Measurements from ENCODE around the gene OPALIN. TPM values are rescaled to one million over a fixed set of nuclear protein-coding genes. Genes with fewer than 3 reads are reported as not detected.

Gene OPALIN
- polyA plus RNA-seq, 1 of the 3 experiments (the other 2 are of a cell fraction): not detected

GRCh38 chr10:96387601-96388000 lies 28.8 kb upstream of the OPALIN start (continued):
- TF ChIP-seq SMC3 (IDR thresholded peaks at IDR 0.05; ENCODE audit: low read depth, low read length) (no peak), IRF3 (IDR thresholded peaks at IDR 0.05; ENCODE audit: low read depth, low read length) (no peak), MXI1 (IDR thresholded peaks at IDR 0.05; ENCODE audit: low read depth, low read length) (0 out of 2 replicates have a peak, but pooled peaks have one; percentile 47), EP300 (IDR thresholded peaks at IDR 0.05; ENCODE audit: borderline replicate concordance in 1 of 2, low read depth in 1 of 2, low read length in 1 of 2) (peak in 1 of 2 experiments; percentile 21; a peak in 1 of 4 replicates), USF2 (IDR thresholded peaks at IDR 0.05; ENCODE audit: borderline replicate concordance, low read depth, low read length) (no peak), ZBTB33 (IDR thresholded peaks at IDR 0.05; ENCODE audit: borderline replicate concordance, low read depth) (no peak), RCOR1 (IDR thresholded peaks at IDR 0.05; ENCODE audit: low read length) (peak; percentile 80), REST (IDR thresholded peaks at IDR 0.05; ENCODE audit: low read depth, low read length) (no peak), RFX5 (IDR thresholded peaks at IDR 0.05; ENCODE audit: low read length) (no peak), CHD2 (IDR thresholded peaks at IDR 0.05; ENCODE audit: low read length, partially characterized antibody) (peak; percentile 44), FOXJ3 (CRISPR knock-in tag; IDR thresholded peaks at IDR 0.05) (no peak), FOSL2 (IDR thresholded peaks at IDR 0.05; ENCODE audit: borderline replicate concordance, low read depth) (no peak), RAD21 (IDR thresholded peaks at IDR 0.05; ENCODE audit: low read length) (no peak), NRF1 (IDR thresholded peaks at IDR 0.05; ENCODE audit: low read depth, low read length) (no peak), POLR2AphosphoS5 (IDR thresholded peaks at IDR 0.05; ENCODE audit: low read depth, low read length) (no peak), YY1 (IDR thresholded peaks at IDR 0.05; ENCODE audit: low read depth) (no peak), RXRA (IDR thresholded peaks at IDR 0.05; ENCODE audit: borderline replicate concordance, low read depth) (no peak), EZH2phosphoT487 (IDR thresholded peaks at IDR 0.05; ENCODE audit: borderline replicate concordance, low read depth) (no peak), MAX (IDR thresholded peaks at IDR 0.05; ENCODE audit: low read depth) (no peak), NFIC (IDR thresholded peaks at IDR 0.05; ENCODE audit: borderline replicate concordance) (no peak), TEAD4 (IDR thresholded peaks at IDR 0.05; ENCODE audit: borderline replicate concordance, insufficient read depth) (no peak)
